Measurements from ENCODE around the gene CD180.
"Not testable (repeated sequence)": the region's sequence is repeated elsewhere in the genome, so short reads cannot be mapped to it uniquely, and the experiment has no call there.

CD180 gene

DNA sequence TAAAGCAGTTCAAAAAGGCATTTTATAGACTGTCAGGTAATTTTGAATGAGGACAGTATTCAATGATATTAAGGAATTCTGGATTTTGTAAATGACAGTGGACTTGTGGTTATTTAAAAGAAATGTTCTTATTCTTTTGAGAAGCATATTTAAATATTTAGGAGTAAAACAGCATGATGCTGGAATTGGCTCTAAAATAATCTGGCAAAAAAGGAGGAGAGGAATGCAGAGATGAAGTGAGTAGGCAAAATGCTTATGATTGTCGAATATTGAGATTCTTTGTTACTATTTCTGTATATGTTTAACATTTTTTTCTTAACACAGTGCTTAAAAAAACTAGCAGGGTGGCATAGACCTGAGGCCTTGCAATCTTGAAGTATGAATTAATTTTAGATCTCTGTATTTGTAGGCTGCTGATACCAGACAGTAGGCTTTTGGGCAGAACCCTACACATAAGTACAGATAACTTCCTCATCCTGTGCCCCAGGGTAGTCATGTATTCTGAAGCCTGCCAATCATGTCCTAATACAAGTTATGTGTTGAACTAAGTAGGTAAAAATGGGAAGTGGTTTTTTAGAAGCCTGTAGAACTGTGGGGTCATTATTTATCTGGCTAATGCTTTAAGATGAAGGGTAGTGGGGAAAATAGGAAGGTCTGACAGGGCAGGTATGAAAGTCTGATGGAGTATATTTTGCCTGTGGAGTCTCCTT lies 9.4 kb downstream of the CD180 start:
- DNase-seq = no peak

DNA sequence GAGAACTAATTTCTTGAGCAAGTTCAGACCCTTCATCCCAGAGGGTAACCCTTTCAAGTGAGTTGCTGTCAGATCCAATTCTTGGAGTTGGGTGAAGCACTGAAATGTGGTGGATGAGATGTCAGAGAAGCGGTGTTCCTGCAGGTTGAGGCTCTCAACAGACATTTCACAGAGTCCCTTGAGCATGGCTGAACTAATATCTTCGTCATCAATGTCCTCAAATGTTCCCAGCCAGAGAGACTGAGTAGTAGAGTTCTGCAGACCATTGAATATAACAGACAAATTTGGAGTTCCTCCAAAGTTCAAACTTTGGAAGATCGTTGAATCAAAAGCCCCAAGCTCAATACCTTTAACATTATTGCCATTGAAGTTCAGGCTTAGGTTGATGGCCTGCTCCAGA lies 12.7 kb downstream of the CD180 start:
- DNase-seq = no peak

DNA sequence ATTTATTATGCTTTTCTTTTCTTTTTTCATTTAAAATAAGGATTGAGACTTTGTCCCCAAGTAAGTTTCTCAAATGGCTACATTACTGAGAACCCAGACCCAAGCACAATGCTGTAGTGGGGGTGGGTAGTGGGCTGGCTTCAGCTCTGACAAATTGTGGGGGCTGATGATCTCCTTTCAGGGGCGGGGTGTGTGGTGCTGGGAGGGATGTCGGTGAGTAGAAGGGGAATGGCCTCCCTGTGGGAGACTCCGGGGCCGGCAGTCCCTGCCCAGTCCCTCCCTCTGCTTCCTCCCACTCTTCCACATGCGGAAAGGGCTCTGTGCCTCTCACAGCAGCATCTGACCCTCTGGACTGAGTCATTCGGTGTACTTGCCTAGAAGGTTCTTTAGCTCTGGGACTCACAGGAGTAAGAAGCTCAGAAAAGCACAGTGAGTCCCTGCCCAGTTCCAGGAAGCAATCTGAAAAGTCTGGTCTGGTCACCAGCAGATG lies 14.3 kb downstream of the CD180 start:
- DNase-seq = no peak

DNA sequence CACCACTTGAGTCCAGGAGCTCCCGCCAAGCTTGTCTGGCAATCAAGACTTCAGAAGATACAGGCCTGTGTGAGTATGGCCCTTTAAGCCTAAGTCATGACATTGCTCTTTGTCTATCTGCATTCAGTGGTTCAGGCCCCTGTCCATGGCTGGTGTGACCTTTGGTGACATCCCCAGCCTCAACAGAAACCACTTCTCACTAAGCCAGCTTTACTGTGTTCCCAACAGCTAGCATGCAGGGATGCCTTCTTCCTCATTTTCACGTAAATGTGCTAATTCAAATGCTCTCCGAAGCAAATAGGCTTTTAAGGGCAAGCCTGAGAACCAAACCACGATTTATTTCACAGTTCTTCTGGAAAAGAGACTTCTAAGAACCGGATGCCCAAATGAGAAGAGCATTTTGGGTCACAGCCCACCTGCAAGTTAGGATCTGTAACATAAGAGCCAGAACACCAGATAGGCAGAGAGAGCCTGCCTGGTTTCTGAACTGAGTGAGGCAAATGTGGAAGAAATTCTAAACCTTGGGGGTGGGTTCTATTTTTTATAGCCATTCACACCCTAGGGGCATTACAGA lies 14.9 kb downstream of the CD180 start:
- no peak for DNase-seq

DNA sequence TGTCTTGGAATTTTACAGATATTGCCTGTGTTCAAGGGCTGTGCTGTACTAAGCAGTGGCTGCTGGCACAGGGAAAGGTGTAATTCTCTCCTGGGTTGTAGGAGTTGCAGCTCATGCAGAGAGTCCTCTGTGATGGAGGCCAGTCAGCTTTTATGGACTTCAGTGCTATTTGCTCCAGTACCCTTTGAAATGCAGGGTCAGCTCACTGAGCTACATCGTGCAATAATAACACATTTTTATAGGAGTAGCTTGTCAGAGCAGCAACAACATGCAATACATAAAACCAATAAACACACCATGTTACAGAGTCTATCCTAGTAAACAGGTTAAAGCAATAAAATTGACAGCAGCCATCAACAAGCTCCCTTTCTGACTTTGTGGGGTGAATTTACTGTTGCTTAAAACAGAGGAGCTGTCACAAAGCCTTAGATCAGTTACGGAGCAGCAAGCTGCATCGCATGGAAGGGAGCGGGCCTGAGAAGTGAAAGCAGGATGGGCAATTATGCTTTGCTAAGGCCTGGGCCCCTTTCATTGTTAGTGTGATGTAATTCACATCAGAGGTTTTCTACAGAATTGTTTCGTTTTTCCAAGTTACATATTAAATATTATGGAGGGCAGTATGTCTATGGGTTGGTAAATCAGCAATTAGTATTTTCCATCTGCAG lies 16.8 kb downstream of the CD180 start:
- no peak for DNase-seq

DNA sequence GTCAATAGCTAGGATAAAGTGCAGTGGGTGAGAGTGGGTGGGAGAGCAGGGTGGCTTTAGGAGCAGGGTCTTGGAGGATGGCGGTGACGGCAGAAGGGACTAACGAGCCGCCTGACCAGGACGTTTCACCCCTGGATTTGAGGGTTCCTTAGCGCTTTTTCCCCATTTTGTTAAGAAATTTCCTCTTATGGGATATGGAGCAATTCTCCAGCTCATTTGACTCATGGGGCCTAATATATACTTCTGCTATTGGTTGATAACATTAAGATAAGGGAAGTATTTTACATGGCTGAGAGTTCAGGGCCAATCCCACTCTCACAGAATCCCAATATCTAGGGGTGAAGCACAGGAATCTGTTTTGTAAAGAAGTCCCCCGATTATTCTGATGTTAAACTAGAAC lies 17.6 kb downstream of the CD180 start:
- DNase-seq = no peak

DNA sequence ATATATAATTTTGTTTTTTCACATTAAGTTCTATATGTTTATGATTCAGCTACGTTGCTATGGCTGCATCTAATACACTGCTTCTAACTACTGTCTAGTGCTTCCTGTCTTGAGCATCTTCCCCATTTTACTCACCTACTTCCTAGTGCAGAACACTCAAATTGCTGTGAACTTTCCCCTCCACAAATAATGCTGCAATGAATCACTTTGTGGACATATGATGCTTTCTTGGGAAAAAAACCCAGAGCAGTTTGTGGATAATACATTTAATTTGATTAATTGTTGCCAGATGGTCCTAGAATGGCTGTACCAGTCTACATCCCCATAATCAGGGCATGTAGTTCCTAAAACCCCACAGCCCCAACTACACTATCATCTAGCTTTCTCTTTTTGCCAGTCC lies 18.5 kb downstream of the CD180 start:
- DNase-seq = no peak

DNA sequence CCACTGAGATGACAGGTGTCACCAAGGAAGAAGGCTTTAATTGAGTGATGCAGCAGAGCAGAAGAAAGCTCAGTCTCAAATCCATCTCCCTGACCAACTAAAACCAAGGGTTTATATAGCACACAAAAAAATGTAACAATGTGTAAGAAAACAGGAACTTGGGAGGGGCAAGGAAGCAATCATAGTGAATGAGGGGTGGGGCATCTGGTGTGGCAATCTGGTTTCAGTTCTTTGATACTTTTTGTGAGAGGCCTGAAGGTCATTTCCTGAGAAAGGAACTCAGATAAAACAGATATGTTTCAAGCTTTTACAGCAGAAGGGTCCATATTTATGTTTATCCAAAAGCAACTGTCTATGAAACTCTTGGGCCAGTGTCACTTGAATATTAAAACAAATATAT lies 19.7 kb downstream of the CD180 start:
- DNase-seq = no peak

DNA sequence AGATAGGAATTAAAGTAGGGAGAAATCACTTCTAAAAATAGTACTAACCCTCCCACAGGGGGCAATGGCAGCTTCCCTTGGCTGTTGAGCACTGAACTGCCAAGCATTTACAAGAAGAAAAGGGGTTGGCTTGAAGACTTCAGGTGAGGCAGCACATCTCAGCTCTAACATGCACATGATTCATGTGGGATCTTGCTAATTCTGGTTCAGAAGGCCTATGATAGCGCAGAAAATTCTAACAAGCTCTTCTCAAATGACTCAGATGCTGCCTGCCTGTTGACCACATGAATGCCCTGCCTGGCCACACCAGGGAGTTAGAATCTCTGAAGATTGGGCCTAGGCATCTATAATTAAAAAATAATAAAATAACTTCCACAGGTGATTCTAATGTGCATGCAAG lies 22.6 kb downstream of the CD180 start:
- no peak for DNase-seq

DNA sequence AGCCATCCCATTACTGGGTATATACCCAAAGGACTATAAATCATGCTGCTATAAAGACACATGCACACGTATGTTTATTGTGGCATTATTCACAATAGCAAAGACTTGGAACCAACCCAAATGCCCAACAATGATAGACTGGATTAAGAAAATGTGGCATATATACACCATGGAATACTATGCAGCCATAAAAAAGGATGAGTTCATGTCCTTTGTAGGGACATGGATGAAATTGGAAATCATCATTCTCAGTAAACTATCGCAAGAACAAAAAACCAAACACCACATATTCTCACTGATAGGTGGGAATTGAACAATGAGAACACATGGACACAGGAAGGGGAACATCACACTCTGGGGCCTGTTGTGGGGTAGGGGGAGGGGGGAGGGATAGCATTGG lies 23.2 kb downstream of the CD180 start:
- not testable (repeated sequence) for DNase-seq

DNA sequence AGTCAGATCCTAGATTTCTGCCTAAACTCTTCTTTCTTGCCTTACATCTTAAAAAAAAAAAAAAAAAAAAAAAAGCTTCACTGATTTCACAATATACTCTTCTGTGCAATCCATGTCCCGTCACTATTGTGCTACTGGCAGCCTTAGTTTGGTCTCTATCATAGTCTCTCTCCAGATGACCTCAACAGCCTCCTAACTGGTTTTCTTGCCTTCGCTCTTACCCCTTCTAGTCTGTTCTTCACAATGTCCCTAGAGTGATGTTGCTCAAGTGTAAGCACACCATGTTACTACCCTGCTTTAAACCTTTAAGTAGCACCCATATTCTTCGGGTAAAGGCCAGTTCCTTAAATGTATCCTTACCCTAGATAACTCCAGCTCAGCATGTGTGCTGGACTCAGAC lies 25.8 kb downstream of the CD180 start:
- DNase-seq = no peak

DNA sequence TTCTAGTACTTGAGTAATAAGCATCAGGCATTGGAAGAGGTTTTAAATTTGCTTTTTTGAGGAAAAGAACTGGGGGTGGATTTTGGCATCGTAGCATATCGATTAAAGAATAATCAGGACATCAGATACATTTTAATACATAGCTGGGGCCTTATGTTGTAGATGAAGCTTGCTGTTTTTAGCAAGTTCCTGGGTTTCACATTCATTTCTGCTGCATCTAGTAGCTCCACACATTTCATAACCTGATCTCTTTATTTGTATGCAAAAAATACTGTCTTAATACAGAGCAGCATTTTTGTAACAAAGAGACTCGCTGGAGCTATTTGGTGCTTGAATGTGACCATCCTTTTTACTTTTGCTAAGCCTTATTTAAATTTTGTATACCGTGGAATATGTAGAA lies 28.5 kb downstream of the CD180 start:
- no peak for DNase-seq

DNA sequence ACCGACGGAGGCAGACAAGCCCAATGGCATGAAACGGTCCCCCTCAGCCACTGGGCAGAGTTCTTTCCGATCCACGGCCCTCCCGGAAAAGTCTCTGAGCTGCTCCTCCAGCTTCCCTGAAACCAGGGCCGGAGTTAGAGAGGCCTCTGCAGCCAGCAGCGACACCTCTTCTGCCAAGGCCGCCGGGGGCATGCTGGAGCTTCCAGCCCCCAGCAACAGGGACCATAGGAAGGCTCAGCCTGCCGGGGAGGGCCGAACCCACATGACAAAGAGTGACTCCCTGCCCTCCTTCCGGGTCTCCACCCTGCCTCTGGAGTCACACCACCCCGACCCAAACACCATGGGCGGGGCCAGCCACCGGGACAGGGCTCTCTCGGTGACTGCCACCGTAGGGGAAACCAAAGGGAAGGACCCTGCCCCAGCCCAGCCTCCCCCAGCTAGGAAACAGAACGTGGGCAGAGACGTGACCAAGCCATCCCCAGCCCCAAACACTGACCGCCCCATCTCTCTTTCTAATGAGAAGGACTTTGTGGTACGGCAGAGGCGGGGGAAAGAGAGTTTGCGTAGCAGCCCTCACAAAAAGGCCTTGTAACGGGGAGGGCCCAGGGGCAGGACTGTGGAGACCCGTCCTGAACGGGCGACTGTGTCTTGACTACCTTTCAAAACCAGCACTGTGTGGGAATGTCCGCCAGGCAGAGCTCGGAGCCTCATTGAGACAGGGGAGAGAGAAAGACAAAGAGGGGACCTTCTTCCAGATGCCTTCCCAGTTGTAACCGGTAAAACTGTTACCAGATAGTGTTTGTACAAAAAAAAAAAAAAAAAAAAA lies 29.9 kb downstream of the CD180 start:
- DNase-seq = peak; percentile 47

DNA sequence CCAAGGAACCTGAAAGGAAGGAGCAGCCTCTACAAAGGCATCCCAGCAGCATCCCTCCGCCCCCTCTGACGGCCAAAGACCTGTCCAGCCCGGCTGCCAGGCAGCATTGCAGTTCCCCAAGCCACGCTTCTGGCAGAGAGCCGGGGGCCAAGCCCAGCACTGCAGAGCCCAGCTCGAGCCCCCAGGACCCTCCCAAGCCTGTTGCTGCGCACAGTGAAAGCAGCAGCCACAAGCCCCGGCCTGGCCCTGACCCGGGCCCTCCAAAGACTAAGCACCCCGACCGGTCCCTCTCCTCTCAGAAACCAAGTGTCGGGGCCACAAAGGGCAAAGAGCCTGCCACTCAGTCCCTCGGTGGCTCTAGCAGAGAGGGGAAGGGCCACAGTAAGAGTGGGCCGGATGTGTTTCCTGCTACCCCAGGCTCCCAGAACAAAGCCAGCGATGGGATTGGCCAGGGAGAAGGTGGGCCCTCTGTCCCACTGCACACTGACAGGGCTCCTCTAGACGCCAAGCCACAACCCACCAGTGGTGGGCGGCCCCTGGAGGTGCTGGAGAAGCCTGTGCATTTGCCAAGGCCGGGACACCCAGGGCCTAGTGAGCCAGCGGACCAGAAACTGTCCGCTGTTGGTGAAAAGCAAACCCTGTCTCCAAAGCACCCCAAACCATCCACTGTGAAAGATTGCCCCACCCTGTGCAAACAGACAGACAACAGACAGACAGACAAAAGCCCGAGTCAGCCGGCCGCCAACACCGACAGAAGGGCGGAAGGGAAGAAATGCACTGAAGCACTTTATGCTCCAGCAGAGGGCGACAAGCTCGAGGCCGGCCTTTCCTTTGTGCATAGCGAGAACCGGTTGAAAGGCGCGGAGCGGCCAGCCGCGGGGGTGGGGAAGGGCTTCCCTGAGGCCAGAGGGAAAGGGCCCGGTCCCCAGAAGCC lies 30.8 kb downstream of the CD180 start:
- peak; percentile 65 for DNase-seq

DNA sequence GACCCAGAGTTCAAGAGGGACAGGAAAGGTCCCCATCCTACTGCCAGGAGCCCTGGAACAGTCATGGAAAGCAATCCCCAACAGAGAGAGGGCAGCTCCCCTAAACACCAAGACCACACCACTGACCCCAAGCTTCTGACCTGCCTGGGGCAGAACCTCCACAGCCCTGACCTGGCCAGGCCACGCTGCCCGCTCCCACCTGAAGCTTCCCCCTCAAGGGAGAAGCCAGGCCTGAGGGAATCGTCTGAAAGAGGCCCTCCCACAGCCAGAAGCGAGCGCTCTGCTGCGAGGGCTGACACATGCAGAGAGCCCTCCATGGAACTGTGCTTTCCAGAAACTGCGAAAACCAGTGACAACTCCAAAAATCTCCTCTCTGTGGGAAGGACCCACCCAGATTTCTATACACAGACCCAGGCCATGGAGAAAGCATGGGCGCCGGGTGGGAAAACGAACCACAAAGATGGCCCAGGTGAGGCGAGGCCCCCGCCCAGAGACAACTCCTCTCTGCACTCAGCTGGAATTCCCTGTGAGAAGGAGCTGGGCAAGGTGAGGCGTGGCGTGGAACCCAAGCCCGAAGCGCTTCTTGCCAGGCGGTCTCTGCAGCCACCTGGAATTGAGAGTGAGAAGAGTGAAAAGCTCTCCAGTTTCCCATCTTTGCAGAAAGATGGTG lies 31.6 kb downstream of the CD180 start:
- no peak for DNase-seq

DNA sequence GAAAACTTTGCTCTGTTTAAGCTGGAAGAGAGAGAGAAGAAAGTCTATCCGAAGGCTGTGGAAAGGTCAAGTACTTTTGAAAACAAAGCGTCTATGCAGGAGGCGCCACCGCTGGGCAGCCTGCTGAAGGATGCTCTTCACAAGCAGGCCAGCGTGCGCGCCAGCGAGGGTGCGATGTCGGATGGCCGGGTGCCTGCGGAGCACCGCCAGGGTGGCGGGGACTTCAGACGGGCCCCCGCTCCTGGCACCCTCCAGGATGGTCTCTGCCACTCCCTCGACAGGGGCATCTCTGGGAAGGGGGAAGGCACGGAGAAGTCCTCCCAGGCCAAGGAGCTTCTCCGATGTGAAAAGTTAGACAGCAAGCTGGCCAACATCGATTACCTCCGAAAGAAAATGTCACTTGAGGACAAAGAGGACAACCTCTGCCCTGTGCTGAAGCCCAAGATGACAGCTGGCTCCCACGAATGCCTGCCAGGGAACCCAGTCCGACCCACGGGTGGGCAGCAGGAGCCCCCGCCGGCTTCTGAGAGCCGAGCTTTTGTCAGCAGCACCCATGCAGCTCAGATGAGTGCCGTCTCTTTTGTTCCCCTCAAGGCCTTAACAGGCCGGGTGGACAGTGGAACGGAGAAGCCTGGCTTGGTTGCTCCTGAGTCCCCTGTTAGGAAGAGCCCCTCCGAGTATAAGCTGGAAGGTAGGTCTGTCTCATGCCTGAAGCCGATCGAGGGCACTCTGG lies 32.6 kb downstream of the CD180 start:
- no peak for DNase-seq

DNA sequence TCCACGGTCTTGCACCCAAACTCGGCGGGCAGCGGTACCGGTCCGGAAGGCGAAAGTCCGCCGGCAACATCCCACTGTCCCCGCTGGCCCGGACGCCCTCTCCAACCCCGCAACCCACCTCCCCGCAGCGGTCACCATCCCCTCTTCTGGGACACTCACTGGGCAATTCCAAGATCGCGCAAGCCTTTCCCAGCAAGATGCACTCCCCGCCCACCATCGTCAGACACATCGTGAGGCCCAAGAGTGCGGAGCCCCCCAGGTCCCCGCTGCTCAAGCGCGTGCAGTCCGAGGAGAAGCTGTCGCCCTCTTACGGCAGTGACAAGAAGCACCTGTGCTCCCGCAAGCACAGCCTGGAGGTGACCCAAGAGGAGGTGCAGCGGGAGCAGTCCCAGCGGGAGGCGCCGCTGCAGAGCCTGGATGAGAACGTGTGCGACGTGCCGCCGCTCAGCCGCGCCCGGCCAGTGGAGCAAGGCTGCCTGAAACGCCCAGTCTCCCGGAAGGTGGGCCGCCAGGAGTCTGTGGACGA lies 33.3 kb downstream of the CD180 start:
- DNase-seq = no peak

DNA sequence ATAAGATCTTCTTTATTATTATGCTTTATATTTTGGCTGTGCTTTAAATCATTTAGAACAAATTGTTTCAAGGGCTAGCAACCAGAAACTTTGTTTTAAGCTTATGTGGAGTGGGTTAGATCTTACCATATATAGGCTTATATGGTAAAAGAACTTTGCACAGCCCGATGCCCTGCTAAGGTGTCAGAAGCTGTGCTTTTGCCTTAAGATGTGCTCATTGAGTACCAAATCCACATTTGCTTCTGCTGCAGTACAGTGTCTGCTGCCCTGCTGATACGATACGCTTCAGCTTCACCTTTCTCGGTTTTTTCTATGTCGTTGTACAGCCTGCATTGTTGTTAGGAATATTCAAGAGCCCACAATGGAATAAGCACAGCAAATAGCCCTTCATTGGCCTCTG lies 34.8 kb downstream of the CD180 start:
- DNase-seq = no peak

DNA sequence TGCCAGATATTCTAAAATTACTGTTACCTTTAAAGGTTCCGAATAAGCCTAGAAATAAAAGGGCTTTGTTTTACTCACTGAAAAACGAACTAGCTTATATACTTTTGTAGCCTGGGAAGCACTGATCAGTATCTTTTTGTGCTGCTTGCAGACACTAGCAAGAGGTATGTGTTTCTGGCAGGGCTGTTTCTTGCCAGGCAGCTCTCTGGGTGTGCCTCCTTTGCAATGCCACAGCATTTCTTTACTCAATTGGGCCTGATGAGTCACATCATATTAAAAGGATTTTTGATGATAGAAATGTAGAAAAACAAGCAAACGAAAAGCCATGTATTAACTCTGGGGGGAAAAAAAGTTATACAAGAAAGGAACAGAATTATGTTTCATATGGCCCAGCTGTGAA lies 35.6 kb downstream of the CD180 start:
- peak; percentile 35 for DNase-seq

DNA sequence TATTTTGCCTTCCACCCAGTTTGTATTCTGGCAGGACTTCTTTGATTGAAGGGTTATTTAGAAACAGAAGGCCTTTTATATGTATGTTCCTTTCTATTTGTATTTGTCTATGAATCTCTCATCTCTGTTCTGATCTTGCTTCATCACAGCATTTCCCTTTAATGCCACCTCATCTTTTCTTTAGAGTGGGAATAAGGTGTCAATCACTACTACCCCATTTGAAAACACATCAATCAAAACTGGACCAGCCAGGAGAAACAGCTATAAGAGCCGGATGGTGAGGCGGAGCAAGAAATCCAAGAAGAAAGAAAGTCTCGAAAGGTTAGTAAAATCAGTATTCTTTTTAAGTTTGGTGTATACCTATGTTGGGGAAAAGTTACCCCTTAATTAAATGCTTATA lies 36.3 kb downstream of the CD180 start:
- DNase-seq = no peak
